HG03571 (cell line): ENCODE measurements around the gene MYBL2.

ENCODE experiments used
- ATAC-seq: cut with Tn5 transposase; IDR thresholded peaks from one replicate; pipeline ENCODE4 v1.9.1; 2021; ENCODE audit not compliant: unreplicated experiment

The MYBL2 gene

GRCh38 chr20:43721429-43722152 lies 54.7 kb downstream of the MYBL2 start:
- no peak for ATAC-seq

- ATAC-seq, result no peak
Observed at GRCh38 chr20:43722153-43722505, 55.2 kb downstream of the MYBL2 start.

- no peak for ATAC-seq
Observed at GRCh38 chr20:43723186-43723585, 56.3 kb downstream of the MYBL2 start.

- no peak for ATAC-seq
Observed at GRCh38 chr20:43723735-43724134, 56.8 kb downstream of the MYBL2 start.

GRCh38 chr20:43724383-43724782 lies 57.5 kb downstream of the MYBL2 start:
- ATAC-seq, result no peak

GRCh38 chr20:43725666-43726065 lies 58.8 kb downstream of the MYBL2 start:
- ATAC-seq, result no peak

- ATAC-seq, result no peak
Observed at GRCh38 chr20:43726333-43726732, 59.4 kb downstream of the MYBL2 start.

GRCh38 chr20:43726811-43727338 lies 60.0 kb downstream of the MYBL2 start, which contains the start of gene GTSF1L:
GTSF1L (minus strand) TSS chr20:43727002; CDS start chr20:43726694, 308 bp downstream.
- ATAC-seq, result no peak

GRCh38 chr20:43727980-43728590 lies 61.2 kb downstream of the MYBL2 start:
- no peak for ATAC-seq

- ATAC-seq, result no peak
Observed at GRCh38 chr20:43728686-43729255, 61.9 kb downstream of the MYBL2 start.

GRCh38 chr20:43731469-43731868 lies 64.6 kb downstream of the MYBL2 start:
- ATAC-seq, result no peak

- no peak for ATAC-seq
Observed at GRCh38 chr20:43731927-43732326, 65.0 kb downstream of the MYBL2 start.

- ATAC-seq, result no peak
Observed at GRCh38 chr20:43736588-43737158, 69.8 kb downstream of the MYBL2 start.

- ATAC-seq, result no peak
Observed at GRCh38 chr20:43737925-43738324, 71.0 kb downstream of the MYBL2 start.

- ATAC-seq, result no peak
Observed at GRCh38 chr20:43739148-43739749, 72.3 kb downstream of the MYBL2 start.

GRCh38 chr20:43740642-43741041 lies 73.7 kb downstream of the MYBL2 start:
- ATAC-seq, result no peak

- ATAC-seq, result no peak
Observed at GRCh38 chr20:43744151-43744611, 77.3 kb downstream of the MYBL2 start.

GRCh38 chr20:43744966-43745730 lies 78.2 kb downstream of the MYBL2 start:
- ATAC-seq, result no peak

- no peak for ATAC-seq
Observed at GRCh38 chr20:43746344-43747137, 79.6 kb downstream of the MYBL2 start.

GRCh38 chr20:43748274-43748673 lies 81.4 kb downstream of the MYBL2 start:
- ATAC-seq, result no peak
